ENCODE data around the gene IMPDH1. TPM values are rescaled to one million over a fixed set of nuclear protein-coding genes. Genes with fewer than 3 reads are reported as not detected.

The IMPDH1 gene
- total RNA-seq, 2 donors from 2014 or later = 48.1 to 59.7 TPM

- H3K9me3 ChIP-seq = no peaks in the 10 kb centered on the region
- peak overlapping the region; percentile 87 for H3K4me3 ChIP-seq
- H3K4me1 ChIP-seq (ENCODE audit: control insufficient read depth in 1 of 2, low read depth in 2 of 2) = peaks cover 26 to 38% of the 10 kb centered on the region in 2 donors
- DNase-seq (ENCODE audit: low spot score) = no peak
- TF ChIP-seq CTCF (IDR thresholded peaks at IDR 0.05) = no peak
- peak overlapping the region; percentile 90 to 92 for H3K27ac ChIP-seq
- no peak for ATAC-seq (ENCODE audit: insufficient number of reproducible peaks, low FRiP score, low read depth)
- no peaks in the 10 kb centered on the region for H3K27me3 ChIP-seq (replicated peaks; ENCODE audit: insufficient read depth)
- H3K36me3 ChIP-seq = no peaks in the 10 kb centered on the region
Observed at GRCh38 chr7:128408709-128409595, 830 bp downstream of the IMPDH1 start.

DNA sequence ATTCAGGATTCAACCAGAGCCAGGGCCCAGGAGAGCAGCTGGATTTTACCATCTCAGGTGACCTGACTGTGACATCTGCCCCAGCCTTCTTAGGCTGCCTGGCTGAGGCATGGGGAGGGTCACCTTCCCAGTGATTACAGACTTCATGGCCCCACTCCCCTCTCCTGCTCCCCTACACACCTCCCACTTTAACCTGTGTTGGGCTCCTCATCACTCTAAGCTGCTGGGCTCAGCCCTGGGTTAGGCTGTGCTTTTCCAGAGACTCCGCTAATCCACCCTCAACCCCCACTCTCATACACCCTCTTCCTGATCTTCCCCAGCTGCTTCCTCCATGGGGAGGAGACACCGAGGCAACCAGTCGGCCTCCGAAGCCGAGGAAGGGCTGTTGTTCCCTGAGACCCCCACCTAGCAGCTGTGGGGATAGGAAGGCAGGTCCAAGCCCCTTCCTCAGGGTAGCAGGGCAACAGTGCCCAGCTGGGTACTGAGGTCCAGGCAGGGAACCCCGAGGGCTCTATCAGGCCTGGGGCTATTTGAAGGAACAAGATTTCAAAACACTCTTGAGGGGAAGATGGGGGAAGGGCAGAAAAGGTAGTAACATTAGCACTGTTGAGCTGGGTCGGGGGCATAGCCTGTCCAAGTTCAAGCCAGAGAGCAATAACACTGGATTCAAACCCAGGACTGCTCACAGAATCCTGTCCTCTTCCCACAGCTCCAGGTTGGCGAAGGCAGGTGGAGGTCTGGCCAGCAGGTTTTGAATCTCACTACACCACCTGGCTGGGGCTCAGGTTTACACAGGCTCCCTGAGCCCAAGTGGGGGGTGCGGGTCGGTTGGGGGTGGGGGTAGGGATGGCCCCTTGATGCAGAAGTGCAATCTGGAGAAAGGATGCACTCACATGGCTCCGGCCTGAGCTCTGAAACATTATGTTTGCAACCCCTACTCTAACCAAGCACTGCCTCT is 1.8 kb downstream of the IMPDH1 start:
- Histone ChIP-seq H3K4me3 (peak overlapping the region; percentile 87), H3K36me3 (no peaks in the 10 kb centered on the region), H3K9me3 (no peaks in the 10 kb centered on the region), H3K27me3 (replicated peaks; ENCODE audit: insufficient read depth) (no peaks in the 10 kb centered on the region), H3K4me1 (ENCODE audit: control insufficient read depth in 1 of 2, low read depth in 2 of 2) (peaks cover 26 to 38% of the 10 kb centered on the region in 2 donors), H3K27ac (peak overlapping the region; percentile 90 to 92)
- no peak for ATAC-seq (ENCODE audit: insufficient number of reproducible peaks, low FRiP score, low read depth)
- TF ChIP-seq CTCF (IDR thresholded peaks at IDR 0.05) = no peak
- no peak for DNase-seq (ENCODE audit: low spot score)

DNA sequence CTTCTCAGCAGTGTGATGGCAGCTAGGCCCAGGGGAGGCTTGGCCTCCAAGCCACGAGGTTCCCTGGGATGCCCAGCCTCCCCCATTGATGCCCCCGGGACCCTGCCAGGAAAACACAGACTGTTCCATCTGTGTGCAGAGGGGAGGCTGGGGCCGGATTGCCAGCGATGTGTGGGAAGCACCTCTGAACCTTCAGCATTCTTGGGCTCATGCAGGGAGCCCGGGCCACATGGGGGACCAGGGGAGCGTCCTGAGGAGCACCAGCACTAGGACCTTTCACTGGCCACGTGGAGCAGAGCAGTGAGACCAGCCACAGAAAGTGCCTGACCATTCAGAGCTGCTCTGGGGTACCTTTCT is 2.6 kb downstream of the IMPDH1 start:
- H3K27ac ChIP-seq = peak overlapping the region in 1 of 2 donors; percentile 92

GRCh38 chr7:128406314-128407232 is 3.2 kb downstream of the IMPDH1 start:
- Histone ChIP-seq H3K27ac (peak overlapping the region in 1 of 2 donors; percentile 36), H3K27me3 (replicated peaks; ENCODE audit: insufficient read depth) (no peaks in the 10 kb centered on the region), H3K4me1 (ENCODE audit: control insufficient read depth in 1 of 2, low read depth in 2 of 2) (peaks cover 26 to 38% of the 10 kb centered on the region in 2 donors), H3K36me3 (no peaks in the 10 kb centered on the region), H3K9me3 (no peaks in the 10 kb centered on the region), H3K4me3 (peak overlapping the region; percentile 90)
- DNase-seq (ENCODE audit: low spot score) (no peak), ATAC-seq (ENCODE audit: insufficient number of reproducible peaks, low FRiP score, low read depth) (no peak)
- no peak for TF ChIP-seq CTCF (IDR thresholded peaks at IDR 0.05)

More for the DNA sequence above, 2.6 kb downstream of the IMPDH1 start:
- TF ChIP-seq CTCF (IDR thresholded peaks at IDR 0.05) = no peak
- Histone ChIP-seq H3K27me3 (replicated peaks; ENCODE audit: insufficient read depth) (no peaks in the 10 kb centered on the region), H3K4me3 (no peak overlapping the region), H3K9me3 (no peaks in the 10 kb centered on the region), H3K4me1 (ENCODE audit: control insufficient read depth in 1 of 2, low read depth in 2 of 2) (peaks cover 26 to 38% of the 10 kb centered on the region in 2 donors), H3K36me3 (no peaks in the 10 kb centered on the region)
- no peak for ATAC-seq (ENCODE audit: insufficient number of reproducible peaks, low FRiP score, low read depth)
- no peak for DNase-seq (ENCODE audit: low spot score)

Data from thoracic aorta (tissue), 2 donors.